Measurements from ENCODE around the gene SDHA. TPM values are rescaled to one million over a fixed set of nuclear protein-coding genes. Genes with fewer than 3 reads are reported as not detected.

The SDHA gene
- total RNA-seq, 1 donor from 2014 or later, result 106 TPM

DNA sequence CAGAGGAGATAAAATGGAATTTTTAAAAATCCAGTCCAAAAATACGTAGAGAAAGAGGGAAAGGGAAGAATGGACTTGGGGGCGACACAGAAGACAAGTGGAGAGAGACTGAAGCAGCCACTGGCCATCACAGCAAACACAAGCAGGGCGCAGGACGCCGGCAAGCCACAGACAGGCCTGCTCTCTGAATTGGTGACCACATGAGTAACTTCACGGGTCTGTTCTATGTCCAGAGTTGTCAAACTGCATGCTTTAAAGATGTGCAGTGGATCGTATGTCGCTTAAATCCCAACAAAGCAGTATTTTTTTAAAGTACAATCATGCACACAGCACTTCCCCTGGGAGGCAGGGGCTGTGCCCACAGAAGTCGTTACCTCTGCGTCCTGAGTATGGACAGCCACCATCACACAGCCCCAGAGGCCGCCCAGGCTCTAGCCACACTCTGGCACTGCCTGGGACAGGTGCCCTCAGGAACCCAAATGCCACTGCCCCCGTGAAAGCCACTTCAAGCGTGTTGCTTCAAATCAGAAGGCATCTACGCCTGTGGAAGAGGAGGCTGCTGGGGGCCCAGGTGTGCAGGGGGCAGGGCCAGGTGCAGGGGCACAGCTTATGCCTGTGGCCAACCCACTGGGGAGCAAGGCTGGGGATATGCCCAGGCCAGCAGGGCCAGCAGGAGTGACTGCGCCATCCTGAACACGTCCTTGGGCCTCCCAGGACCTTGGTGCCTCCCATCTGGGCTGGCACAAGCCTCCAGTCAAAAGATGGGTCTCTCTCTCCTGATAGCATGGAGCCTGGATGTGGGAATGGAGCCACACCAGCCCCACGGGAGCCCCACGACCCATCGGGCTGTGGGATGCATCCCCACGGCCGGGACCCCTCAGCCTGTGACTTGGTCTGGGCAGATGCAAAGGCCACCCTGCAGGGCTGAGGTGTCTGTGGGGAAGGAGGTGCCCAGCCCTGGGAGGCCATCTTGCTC lies 32.7 kb upstream of the SDHA start:
- no peak for DNase-seq (ENCODE audit: extremely low read depth, low read depth, low spot score)

DNA sequence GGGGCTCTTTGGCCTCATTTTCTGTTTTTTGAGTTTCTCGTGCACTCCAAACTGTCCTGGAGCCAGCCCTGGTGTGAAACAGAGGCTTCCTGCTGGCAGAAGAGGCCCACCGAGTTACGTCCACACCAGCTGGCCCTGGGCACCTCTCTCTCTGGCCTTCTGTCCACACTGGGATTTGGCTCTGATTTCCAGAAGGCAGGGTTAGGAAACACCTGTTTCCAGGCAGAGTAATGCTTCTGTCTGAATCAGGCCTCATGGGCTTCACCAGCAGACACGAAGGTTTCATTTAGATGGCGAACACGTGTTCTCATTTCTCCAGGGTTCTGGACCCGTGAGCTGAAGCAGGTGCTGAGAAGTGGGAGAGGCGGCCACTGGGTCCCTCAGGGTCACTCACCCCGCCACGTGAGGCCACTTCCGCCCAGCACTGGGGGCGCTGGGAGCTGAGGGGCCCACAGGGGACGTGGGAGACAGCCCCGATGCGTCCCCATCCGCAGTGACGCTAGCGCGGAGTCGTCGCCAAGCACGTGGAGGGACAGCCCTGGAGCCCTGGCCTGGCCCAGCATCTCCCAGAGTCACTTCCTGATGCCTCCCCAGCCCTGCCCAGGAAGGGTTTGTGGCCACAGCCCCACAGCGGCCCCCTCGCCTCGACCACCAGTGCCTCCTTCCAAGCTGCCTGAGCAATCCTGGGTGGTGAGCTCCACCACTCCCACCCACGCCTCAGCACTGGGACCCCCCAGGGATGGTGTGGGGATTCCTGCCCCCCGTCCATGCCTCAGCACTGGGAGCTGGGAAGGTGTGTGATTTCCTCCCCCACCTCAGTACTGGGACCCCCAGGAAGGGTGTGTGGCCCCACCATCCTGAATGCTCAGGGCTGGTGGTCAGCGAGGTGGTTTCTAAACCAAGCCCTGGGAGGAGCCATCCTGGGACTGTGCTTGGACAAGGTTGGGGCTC lies 31.8 kb upstream of the SDHA start:
- DNase-seq (ENCODE audit: extremely low read depth, low read depth, low spot score), result no peak

DNA sequence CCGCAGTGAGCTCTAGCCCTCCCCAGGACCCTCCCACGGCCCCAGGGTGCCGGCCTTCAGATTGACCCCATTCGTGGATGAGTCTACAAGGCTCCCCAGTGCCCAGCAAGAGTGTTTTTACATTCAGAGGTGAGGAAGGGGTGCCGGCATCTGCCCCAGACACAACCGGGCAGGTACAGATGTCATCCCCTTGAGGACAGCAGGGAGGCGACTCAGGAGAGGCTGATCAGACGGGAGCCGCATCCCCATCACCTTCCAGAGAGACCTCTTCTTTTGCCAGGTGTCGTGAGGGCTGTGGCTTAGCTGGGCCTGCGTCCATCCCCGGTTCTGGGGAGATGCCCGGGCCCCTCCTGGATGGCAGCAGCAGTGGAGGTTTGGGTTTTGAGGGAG lies 31.1 kb upstream of the SDHA start:
- no peak for DNase-seq (ENCODE audit: extremely low read depth, low read depth, low spot score)

- no peak for DNase-seq (ENCODE audit: extremely low read depth, low read depth, low spot score)
These were observed 30.3 kb upstream of the SDHA start for GRCh38 chr5:187617-188451.

- no peak for DNase-seq (ENCODE audit: extremely low read depth, low read depth, low spot score)
These were observed 29.3 kb upstream of the SDHA start for GRCh38 chr5:188488-189481.

- no peak for DNase-seq (ENCODE audit: extremely low read depth, low read depth, low spot score)
These were observed 28.6 kb upstream of the SDHA start for GRCh38 chr5:189486-189885.

DNA sequence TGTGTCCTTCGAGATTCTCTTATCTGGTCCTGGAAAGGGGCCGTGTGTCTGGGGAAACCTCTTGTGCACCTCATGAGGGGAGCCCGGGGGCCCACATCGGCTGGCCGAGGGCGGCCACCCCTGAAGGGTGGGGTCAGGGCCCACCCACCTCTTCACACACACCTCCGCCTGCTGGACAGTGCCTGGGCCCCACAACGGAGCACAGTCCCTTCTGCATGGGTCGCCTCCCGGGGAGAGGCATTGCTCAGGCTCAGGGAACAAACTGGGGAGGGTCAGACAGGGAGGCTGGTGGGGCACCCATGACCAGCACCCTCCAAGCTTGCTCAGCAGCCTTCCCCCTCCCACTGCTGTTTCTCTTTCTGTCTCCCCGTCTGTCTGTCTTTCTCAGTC lies 28.1 kb upstream of the SDHA start:
- no peak for DNase-seq (ENCODE audit: extremely low read depth, low read depth, low spot score)

DNA sequence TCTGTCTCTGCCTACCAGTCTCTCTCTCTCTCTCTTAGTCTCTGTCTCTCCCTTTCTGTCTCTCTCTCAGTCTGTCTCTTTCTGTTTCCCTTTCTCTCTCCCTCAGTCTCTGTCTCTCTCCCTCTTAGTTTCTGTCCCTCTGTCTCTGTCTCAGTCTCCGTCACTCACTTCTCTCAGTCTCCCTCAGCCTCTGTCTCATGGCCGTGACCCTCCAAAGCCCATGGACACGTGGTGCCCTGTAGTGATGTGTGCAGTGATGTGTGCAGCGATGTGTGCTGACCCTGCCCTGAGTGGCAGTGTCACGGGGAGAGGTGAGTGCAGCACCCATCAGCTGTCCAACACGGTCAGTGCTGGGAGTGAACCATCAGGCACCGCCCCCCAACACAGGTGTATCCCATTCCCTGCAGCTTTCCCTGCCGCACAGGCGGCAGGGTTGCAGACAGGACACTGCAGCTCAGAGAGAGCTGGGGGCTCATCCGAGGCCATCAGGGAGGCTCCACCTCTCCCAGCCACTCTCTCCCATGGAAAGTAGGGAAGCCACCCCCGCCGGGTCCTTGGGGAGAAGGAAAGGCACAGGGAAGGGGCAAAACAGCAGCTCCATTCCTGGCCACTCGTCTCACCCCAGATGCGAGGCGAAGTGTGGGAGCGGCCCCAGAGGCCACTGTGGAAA lies 27.6 kb upstream of the SDHA start:
- no peak for DNase-seq (ENCODE audit: extremely low read depth, low read depth, low spot score)

DNA sequence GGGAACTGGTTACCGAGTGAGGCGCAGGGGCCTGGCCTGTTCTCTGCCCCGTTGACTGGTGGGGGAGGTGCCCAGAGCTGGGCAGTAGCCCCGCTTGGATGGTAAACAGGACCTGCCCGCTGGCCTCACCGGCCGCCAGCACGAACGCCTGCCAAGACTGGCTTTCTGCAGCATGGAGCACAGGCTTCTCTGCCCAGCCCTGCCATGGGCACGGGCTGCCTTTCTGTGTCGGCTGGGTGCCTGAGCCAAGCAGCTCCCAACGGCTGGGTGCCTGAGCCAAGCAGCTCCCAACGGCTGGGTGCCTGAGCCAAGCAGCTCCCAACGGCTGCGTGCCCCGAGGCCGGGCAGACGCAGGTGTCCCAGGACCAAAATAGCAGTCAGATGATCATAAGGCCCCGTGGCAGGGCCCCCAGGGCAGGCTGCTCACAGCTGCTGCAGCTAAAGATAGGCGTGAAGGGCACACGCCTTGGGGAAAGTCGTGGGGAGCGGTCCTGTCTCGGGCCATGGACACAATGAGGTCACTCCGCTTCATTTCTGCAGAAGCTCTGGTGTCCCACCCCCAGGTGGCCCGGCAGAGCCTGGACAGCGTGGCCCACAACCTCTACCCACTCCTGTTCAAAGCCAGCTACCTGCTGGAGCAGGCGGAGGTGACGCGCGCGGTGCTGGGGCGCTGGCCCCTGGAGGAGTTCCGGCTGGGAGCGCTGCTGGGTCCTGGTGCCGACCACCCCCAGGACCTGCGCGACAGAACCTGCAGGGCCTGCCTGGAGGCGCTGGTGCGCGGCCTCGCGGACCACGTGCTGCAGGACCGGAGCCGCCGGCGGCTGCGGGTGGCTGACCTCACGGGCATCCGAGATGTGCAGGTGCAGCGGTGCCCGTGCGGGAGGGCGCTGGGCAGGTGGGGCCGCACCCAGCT lies 26.8 kb upstream of the SDHA start, which contains the start of gene LRRC14B:
LRRC14B (plus strand) TSS at position 460 of the 913 bp plus-strand sequence; CDS start at position 504, 44 bp downstream.
- no peak for DNase-seq (ENCODE audit: extremely low read depth, low read depth, low spot score)

- no peak for DNase-seq (ENCODE audit: extremely low read depth, low read depth, low spot score)
These were observed 26.0 kb upstream of the SDHA start for GRCh38 chr5:191949-192690.

GRCh38 chr5:192691-192969 lies 25.5 kb upstream of the SDHA start:
- DNase-seq (ENCODE audit: extremely low read depth, low read depth, low spot score), result no peak

- DNase-seq (ENCODE audit: extremely low read depth, low read depth, low spot score), result no peak
These were observed 24.9 kb upstream of the SDHA start for GRCh38 chr5:192970-193831.

DNA sequence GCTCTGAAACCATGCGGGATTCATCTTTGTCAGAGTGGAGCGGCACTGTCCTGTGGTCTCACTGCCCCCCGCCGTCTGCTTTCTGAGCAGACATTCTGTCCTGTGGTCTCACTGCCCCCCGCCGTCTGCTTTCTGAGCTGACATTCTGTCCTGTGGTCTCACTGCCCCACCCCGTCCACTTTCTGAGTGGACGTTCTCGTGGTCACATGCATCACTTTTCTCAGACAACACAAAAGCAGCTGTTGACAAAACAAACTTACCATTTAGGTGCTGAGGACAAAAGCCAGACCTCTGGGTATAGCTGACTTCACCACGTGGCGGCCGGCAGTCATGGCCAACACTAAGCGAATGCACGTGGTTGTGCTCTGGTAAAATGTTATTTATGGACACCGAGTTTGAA lies 24.0 kb upstream of the SDHA start:
- no peak for DNase-seq (ENCODE audit: extremely low read depth, low read depth, low spot score)

- DNase-seq (ENCODE audit: extremely low read depth, low read depth, low spot score), result no peak
These were observed 23.4 kb upstream of the SDHA start for GRCh38 chr5:194603-195209.

DNA sequence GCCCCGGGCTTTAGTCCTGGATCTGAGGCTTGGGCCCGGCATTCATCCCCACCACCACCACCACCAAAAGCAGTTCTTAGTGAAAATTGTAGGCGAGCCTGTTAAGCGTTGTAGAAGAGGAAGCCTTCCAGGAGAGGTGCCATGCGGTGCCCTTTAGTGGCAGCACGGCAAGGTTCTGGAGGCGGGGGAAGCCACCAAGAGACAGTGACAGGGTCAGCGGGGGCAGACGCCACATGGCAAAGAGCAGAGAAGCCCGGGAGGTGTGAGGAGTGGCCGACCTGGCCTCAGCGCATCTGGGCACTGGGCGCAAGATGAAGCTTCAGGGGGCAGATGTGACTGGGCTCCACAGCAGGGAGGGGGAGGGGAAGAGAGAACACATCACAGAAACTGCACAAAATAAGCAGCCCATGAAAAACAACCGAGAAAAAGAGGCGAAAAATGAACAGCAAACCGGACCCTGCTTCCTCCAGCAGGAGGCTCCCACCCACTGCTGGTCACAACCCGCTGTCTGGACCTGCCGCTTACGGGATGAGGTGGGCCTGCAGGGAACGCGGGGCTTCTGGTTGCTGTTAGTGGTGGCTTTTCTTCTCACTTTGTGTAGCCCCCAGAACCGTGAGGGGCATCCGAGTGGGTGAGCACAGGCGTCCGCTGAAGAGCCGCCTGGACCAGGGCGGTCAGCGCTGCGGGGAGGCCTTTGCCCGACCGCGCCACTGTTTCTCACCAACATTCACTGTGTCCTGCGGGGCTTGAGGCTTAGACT lies 22.5 kb upstream of the SDHA start:
- no peak for DNase-seq (ENCODE audit: extremely low read depth, low read depth, low spot score)
